Endothelial cell of umbilical vein (primary cell): ENCODE measurements around the gene WNT2. TPM values are rescaled to one million over a fixed set of nuclear protein-coding genes. Genes with fewer than 3 reads are reported as not detected.

ENCODE experiments used
- BruUV-seq: library from RNA; stranded (reverse); fragments of 400-500 nt; replicated peaks from 2 replicates; lab custom pipeline; 2021; lab: Mats Ljungman, UMichigan
- CTCF ChIA-PET: fragments of 300-600, 350-600 bp; sonication (Branson Sonifier 250); formaldehyde crosslinking; loops from one replicate; lab custom pipeline; 2021; ENCODE audit warnings: antibody characterized with exemption, inconsistent platforms; lab: Charles Lee
- POLR2A ChIA-PET: fragments of 300-600, 350-600 bp; sonication (Branson Sonifier 250); formaldehyde crosslinking; loops from one replicate; lab custom pipeline; 2021; ENCODE audit warnings: antibody characterized with exemption, inconsistent platforms; lab: Charles Lee
- DNase-seq: peaks from one replicate; pipeline ENCODE4 v3.0.0-alpha.2; 2011; ENCODE audit warnings: low read depth, low spot score
- FAIRE-seq: peaks from 2 replicates; lab custom pipeline; 2011; peaks lifted over from hg19 to GRCh38; lab: Jason Lieb, UNC
- H2AFZ ChIP-seq: 2 replicates; pipeline ENCODE4 v1.6.0; 2012; ENCODE audit warnings: low read depth, low read length, control low read depth, inconsistent platforms
- H3K27ac ChIP-seq: 2 replicates; pipeline ENCODE4 v1.5.1; 2011; ENCODE audit warnings: low read depth, mild to moderate bottlenecking, control low read depth, low read length, moderate library complexity; ENCODE audit not compliant: insufficient read depth
- H3K27me3 ChIP-seq, 2 experiments: 2 replicates each; pipeline versions ENCODE4 v1.6.0 to v1.6.1; 2011; ENCODE audit warnings: low read length in 2 of 2, mixed read lengths in 1 of 2; ENCODE audit not compliant: control insufficient read depth in 2 of 2, insufficient read depth in 2 of 2
- H3K36me3 ChIP-seq, 2 experiments: 2 replicates in 1 of 2; 3 replicates in 1 of 2; pipeline ENCODE4 v1.5.1; 2011; ENCODE audit warnings: low read length in 2 of 2, mild to moderate bottlenecking in 1 of 2, moderate library complexity in 1 of 2; ENCODE audit not compliant: control insufficient read depth in 2 of 2, insufficient read depth in 2 of 2; ENCODE audit errors: extremely low read depth in 1 of 2
- H3K4me1 ChIP-seq: 3 replicates; pipeline ENCODE4 v1.5.1; 2011; ENCODE audit warnings: mild to moderate bottlenecking, low read length; ENCODE audit not compliant: control insufficient read depth, insufficient read depth; ENCODE audit errors: extremely low read depth
- H3K4me2 ChIP-seq: 2 replicates; pipeline ENCODE4 v1.6.1; 2011; ENCODE audit warnings: low read length, control low read depth, mixed read lengths; ENCODE audit not compliant: insufficient read depth
- H3K4me3 ChIP-seq, 3 experiments: fragments of 200-600 bp in 1 of 3; sonication (generic), shearing (Covaris generic) in 1 of 3; replicated peaks in 1 of 3; 2 replicates each; pipeline ENCODE4 v1.5.1; 2011 to 2016; ENCODE audit warnings: control low read depth in 3 of 3, low read length in 3 of 3, mild to moderate bottlenecking in 2 of 3, inconsistent platforms in 1 of 3, low read depth in 1 of 3, moderate library complexity in 1 of 3; ENCODE audit not compliant: insufficient read depth in 1 of 3
- H3K79me2 ChIP-seq: 2 replicates; pipeline ENCODE4 v1.6.0; 2012; ENCODE audit warnings: low read length, inconsistent platforms; ENCODE audit not compliant: control insufficient read depth, insufficient read depth
- H3K9ac ChIP-seq: replicated peaks from 2 replicates; pipeline ENCODE3; 2011; ENCODE audit warnings: low read length, control low read depth; ENCODE audit not compliant: insufficient read depth; ENCODE audit errors: extremely low read depth
- H3K9me1 ChIP-seq: replicated peaks from 3 replicates; pipeline ENCODE4 v1.6.0; 2011; ENCODE audit warnings: mild to moderate bottlenecking, low read length; ENCODE audit not compliant: control insufficient read depth, insufficient read depth; ENCODE audit errors: extremely low read depth
- H3K9me3 ChIP-seq: replicated peaks from 2 replicates; pipeline ENCODE4 v1.5.1; 2012; ENCODE audit warnings: low read length, inconsistent platforms; ENCODE audit not compliant: control insufficient read depth, insufficient read depth
- H4K20me1 ChIP-seq: replicated peaks from 2 replicates; pipeline ENCODE3; 2011; ENCODE audit warnings: mild to moderate bottlenecking, low read length; ENCODE audit not compliant: control insufficient read depth, insufficient read depth; ENCODE audit errors: extremely low read depth
- EZH2 ChIP-seq: IDR thresholded peaks from 2 replicates; pipeline ENCODE4 v1.6.1; 2012; ENCODE audit warnings: borderline replicate concordance, low read depth, mild to moderate bottlenecking, moderate library complexity, low read length, inconsistent platforms; ENCODE audit not compliant: severe bottlenecking
- FOS ChIP-seq: IDR thresholded peaks from 2 replicates; pipeline ENCODE4 v1.6.1; 2011; ENCODE audit warnings: mild to moderate bottlenecking, low read length, moderate library complexity, borderline replicate concordance; ENCODE audit not compliant: insufficient read depth
- GATA2 ChIP-seq: IDR thresholded peaks from 2 replicates; pipeline ENCODE4 v1.7.0; 2011; ENCODE audit warnings: low read depth, mild to moderate bottlenecking, moderate library complexity, mixed read lengths, low read length; ENCODE audit not compliant: insufficient read length, insufficient read depth
- JUN ChIP-seq: IDR thresholded peaks from 2 replicates; pipeline ENCODE4 v1.6.1; 2011; ENCODE audit warnings: borderline replicate concordance, low read depth; ENCODE audit not compliant: insufficient read length, insufficient read depth
- MYC ChIP-seq: IDR thresholded peaks from one replicate; pipeline ENCODE4 v1.6.1; 2011; ENCODE audit warnings: mild to moderate bottlenecking, low read depth, low read length
- POLR2A ChIP-seq: IDR thresholded peaks from 2 replicates; pipeline ENCODE4 v1.6.1; 2012; ENCODE audit warnings: low read depth, mild to moderate bottlenecking, control low read depth, low read length
- POLR2AphosphoS5 ChIP-seq: IDR thresholded peaks from 2 replicates; pipeline ENCODE4 v1.6.1; 2012; ENCODE audit warnings: low read depth, mild to moderate bottlenecking, control low read depth, low read length, moderate library complexity; ENCODE audit not compliant: insufficient read depth
- dilution Hi-C: fragments of 300-500 bp; cut with MboI; formaldehyde crosslinking; loops from one replicate; pipeline ENCODE4 v1.15.0; 2019; ENCODE audit warnings: low sequenced_read_pairs; ENCODE audit not compliant: extremely low pct_ligation_motif_present
- intact Hi-C: fragments of 100-400 bp; cut with micrococcal nuclease; formaldehyde crosslinking; loops from one replicate; pipeline ENCODE4 v1.10.0; 2022
- polyA plus RNA-seq, 4 experiments: library from polyadenylated mRNA; depleted of rRNA in 3 of 4; stranded (reverse) in 3 of 4; unstranded in 1 of 4; fragments of >200 nt; gene quantifications; 2 replicates each; pipeline versions ENCODE4 v1.2.1 to v1.2.3, GENCODE V29; 2011 to 2012; ENCODE audit warnings: missing spikeins in 1 of 4
- total RNA-seq: library from RNA; stranded (reverse); gene quantifications from 2 replicates; pipeline ENCODE4 v1.2.3, GENCODE V29; 2021
- TF ChIP-seq, protein P1 (sequence below), 2 donors: IDR thresholded peaks; 1 replicate in 1 of 2; 2 replicates in 1 of 2; pipeline ENCODE4 v1.5.1; 2011; ENCODE audit warnings: low read length in 2 of 2, mild to moderate bottlenecking in 2 of 2, moderate library complexity in 2 of 2, control low read depth in 1 of 2, inconsistent platforms in 1 of 2, low read depth in 1 of 2; ENCODE audit not compliant: insufficient read depth in 1 of 2; ENCODE audit errors: extremely low read depth in 1 of 2
- TF ChIP-seq, protein P2 (sequence below): IDR thresholded peaks from 2 replicates; pipeline ENCODE4 v1.6.1; 2011; ENCODE audit not compliant: insufficient read depth, insufficient read length

The WNT2 gene
- total and polyA plus RNA-seq, 2 donors (not counting 3 experiments of a cell fraction or from before 2014, with no cell fraction given) = not detected

DNA sequence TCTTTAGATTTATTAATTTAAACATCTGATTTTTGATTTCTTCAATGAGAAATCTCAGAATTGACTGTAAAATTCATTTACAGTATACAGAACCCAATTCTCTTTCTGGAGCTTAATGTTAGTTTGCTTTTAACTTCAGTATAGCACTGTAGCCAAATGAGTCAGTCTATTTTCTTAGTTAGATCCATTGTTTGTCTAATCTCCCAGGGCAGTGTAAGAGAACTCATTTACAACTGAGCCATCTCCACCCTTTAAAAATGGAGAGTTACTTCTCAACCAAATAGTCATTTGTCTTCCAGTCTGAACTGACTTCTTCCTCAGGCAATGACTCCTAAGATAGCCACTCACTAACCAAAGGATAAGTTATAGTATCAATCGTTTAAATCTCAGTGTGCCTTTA is 3.0 kb upstream of the WNT2 start:
- no peak overlapping the region for H3K4me3 ChIP-seq
- POLR2A ChIA-PET = no interaction called here
- no TSS peak for BruUV-seq
- H3K9ac ChIP-seq = no peak overlapping the region
- TF ChIP-seq JUN (no peak), MYC (no peak), POLR2AphosphoS5 (no peak), GATA2 (no peak), POLR2A (no peak), FOS (no peak), EZH2 (no peak)
- TF ChIP-seq, protein P1, sequence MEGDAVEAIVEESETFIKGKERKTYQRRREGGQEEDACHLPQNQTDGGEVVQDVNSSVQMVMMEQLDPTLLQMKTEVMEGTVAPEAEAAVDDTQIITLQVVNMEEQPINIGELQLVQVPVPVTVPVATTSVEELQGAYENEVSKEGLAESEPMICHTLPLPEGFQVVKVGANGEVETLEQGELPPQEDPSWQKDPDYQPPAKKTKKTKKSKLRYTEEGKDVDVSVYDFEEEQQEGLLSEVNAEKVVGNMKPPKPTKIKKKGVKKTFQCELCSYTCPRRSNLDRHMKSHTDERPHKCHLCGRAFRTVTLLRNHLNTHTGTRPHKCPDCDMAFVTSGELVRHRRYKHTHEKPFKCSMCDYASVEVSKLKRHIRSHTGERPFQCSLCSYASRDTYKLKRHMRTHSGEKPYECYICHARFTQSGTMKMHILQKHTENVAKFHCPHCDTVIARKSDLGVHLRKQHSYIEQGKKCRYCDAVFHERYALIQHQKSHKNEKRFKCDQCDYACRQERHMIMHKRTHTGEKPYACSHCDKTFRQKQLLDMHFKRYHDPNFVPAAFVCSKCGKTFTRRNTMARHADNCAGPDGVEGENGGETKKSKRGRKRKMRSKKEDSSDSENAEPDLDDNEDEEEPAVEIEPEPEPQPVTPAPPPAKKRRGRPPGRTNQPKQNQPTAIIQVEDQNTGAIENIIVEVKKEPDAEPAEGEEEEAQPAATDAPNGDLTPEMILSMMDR (IDR thresholded peaks at IDR 0.05; ENCODE audit: extremely low read depth in 1 of 2, insufficient read depth in 1 of 2, low read depth in 1 of 2, low read length in 2 of 2) = no peak
- TF ChIP-seq, protein P2, sequence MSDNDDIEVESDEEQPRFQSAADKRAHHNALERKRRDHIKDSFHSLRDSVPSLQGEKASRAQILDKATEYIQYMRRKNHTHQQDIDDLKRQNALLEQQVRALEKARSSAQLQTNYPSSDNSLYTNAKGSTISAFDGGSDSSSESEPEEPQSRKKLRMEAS = no peak
- dilution Hi-C loops = no loop called here
- CTCF ChIA-PET = interaction anchor here (0.8 to 1.8 kb wide), 3 partner anchors 9 to 113 kb away, joined by 3 to 5 read pairs (median 5); no protein-coding TSS in a partner anchor
- H2AFZ ChIP-seq = no peak overlapping the region
- H3K27ac ChIP-seq = no peak overlapping the region
- H3K4me1 ChIP-seq = peaks cover 15% of the 10 kb centered on the region
- no peak overlapping the region for H3K4me2 ChIP-seq
- H4K20me1 ChIP-seq = no peaks in the 10 kb centered on the region
- H3K9me1 ChIP-seq = no peaks in the 10 kb centered on the region
- no peaks in the 10 kb centered on the region for H3K79me2 ChIP-seq
- H3K36me3 ChIP-seq = no peaks in the 10 kb centered on the region
- no peaks in the 10 kb centered on the region for H3K9me3 ChIP-seq
- intact Hi-C loops = no loop called here
- FAIRE-seq (peak; percentile 55), DNase-seq (no peak)
- H3K27me3 ChIP-seq = peaks cover 36 to 52% of the 10 kb centered on the region in 2 experiments
